Mesothelial cell of epicardium (in vitro differentiated cells): Measurements from ENCODE around the gene PHF21B. TPM values are rescaled to one million over a fixed set of nuclear protein-coding genes. Genes with fewer than 3 reads are reported as not detected.
"Not testable (repeated sequence)": the region's sequence is repeated elsewhere in the genome, so short reads cannot be mapped to it uniquely, and the experiment has no call there.

Source experiments
- DNase-seq, 2 experiments: peaks; one replicate each; pipeline ENCODE4 v3.0.0; 2021; ENCODE audit warnings: low spot score in 2 of 2; ENCODE audit not compliant: unreplicated experiment in 2 of 2
- H3K27ac Mint-ChIP-seq: 2 replicates; pipeline ENCODE4 v1.8.0; 2021; ENCODE audit warnings: mixed read lengths
- H3K27me3 Mint-ChIP-seq: 2 replicates; pipeline ENCODE4 v1.8.0; 2021; ENCODE audit warnings: low read depth, mixed read lengths
- H3K36me3 Mint-ChIP-seq: 2 replicates; pipeline ENCODE4 v1.8.0; 2021; ENCODE audit warnings: mixed read lengths
- H3K4me1 Mint-ChIP-seq: 2 replicates; pipeline ENCODE4 v1.8.0; 2021; ENCODE audit warnings: mixed read lengths
- H3K4me3 Mint-ChIP-seq: 2 replicates; pipeline ENCODE4 v1.8.0; 2021; ENCODE audit warnings: mild to moderate bottlenecking, moderate library complexity, mixed read lengths
- H3K9me3 Mint-ChIP-seq: 2 replicates; pipeline ENCODE4 v1.8.0; 2021; ENCODE audit warnings: mixed read lengths
- CTCF ChIP-seq: fragments of 200-600 bp; sonication (generic); IDR thresholded peaks from one replicate; pipeline ENCODE4 v1.5.0; 2021; ENCODE audit warnings: antibody characterized with exemption; ENCODE audit not compliant: unreplicated experiment
- total RNA-seq: library from RNA; stranded (reverse); gene quantifications from 3 replicates; pipeline ENCODE4 v1.2.1, GENCODE V29; 2021

The PHF21B gene
- total RNA-seq, 1 donor from 2014 or later: 8.6 TPM

GRCh38 chr22:44926491-44927415 is 83.1 kb downstream of the PHF21B start:
- no peak for DNase-seq
- H3K4me3 Mint-ChIP-seq: no peak overlapping the region
- H3K27ac Mint-ChIP-seq: no peak overlapping the region
- H3K9me3 Mint-ChIP-seq: peaks cover 10% of the 10 kb centered on the region
- TF ChIP-seq CTCF: no peak
- H3K36me3 Mint-ChIP-seq: no peaks in the 10 kb centered on the region
- peaks cover 78% of the 10 kb centered on the region for H3K27me3 Mint-ChIP-seq
- H3K4me1 Mint-ChIP-seq: peaks cover 20% of the 10 kb centered on the region

- Mint-ChIP-seq H3K36me3 (no peaks in the 10 kb centered on the region), H3K27ac (no peak overlapping the region), H3K9me3 (peaks cover 10% of the 10 kb centered on the region), H3K4me3 (no peak overlapping the region), H3K27me3 (peaks cover 74% of the 10 kb centered on the region), H3K4me1 (peaks cover 20% of the 10 kb centered on the region)
- no peak for TF ChIP-seq CTCF
- no peak for DNase-seq
These were observed 83.7 kb downstream of the PHF21B start for GRCh38 chr22:44926124-44926475.

GRCh38 chr22:44925465-44926123 is 84.2 kb downstream of the PHF21B start:
- no peaks in the 10 kb centered on the region for H3K36me3 Mint-ChIP-seq
- DNase-seq: no peak
- peaks cover 10% of the 10 kb centered on the region for H3K9me3 Mint-ChIP-seq
- no peak overlapping the region for H3K27ac Mint-ChIP-seq
- TF ChIP-seq CTCF: no peak
- H3K4me3 Mint-ChIP-seq: no peak overlapping the region
- H3K27me3 Mint-ChIP-seq: peaks cover 75% of the 10 kb centered on the region
- peaks cover 20% of the 10 kb centered on the region for H3K4me1 Mint-ChIP-seq

- H3K36me3 Mint-ChIP-seq: no peaks in the 10 kb centered on the region
- peaks cover 10% of the 10 kb centered on the region for H3K9me3 Mint-ChIP-seq
- peaks cover 17% of the 10 kb centered on the region for H3K4me1 Mint-ChIP-seq
- H3K4me3 Mint-ChIP-seq: no peak overlapping the region
- TF ChIP-seq CTCF: no peak
- H3K27ac Mint-ChIP-seq: no peak overlapping the region
- DNase-seq: peak in 1 of 2 experiments; percentile 1
- H3K27me3 Mint-ChIP-seq: peaks cover 75% of the 10 kb centered on the region
These were observed 85.1 kb downstream of the PHF21B start for GRCh38 chr22:44924710-44925109.

- Mint-ChIP-seq H3K36me3 (no peaks in the 10 kb centered on the region), H3K9me3 (peaks cover 10% of the 10 kb centered on the region), H3K27me3 (peaks cover 69% of the 10 kb centered on the region), H3K27ac (no peak overlapping the region), H3K4me1 (peaks cover 11% of the 10 kb centered on the region), H3K4me3 (no peak overlapping the region)
- no peak for DNase-seq
- TF ChIP-seq CTCF: no peak
These were observed 85.7 kb downstream of the PHF21B start for GRCh38 chr22:44924098-44924497.

- not testable (repeated sequence) for H3K4me3 Mint-ChIP-seq, H3K36me3 Mint-ChIP-seq, H3K27ac Mint-ChIP-seq, H3K4me1 Mint-ChIP-seq, DNase-seq
- Mint-ChIP-seq H3K27me3 (peaks cover 50% of the 10 kb centered on the region), H3K9me3 (peaks cover 10% of the 10 kb centered on the region)
These were observed 88.0 kb downstream of the PHF21B start for GRCh38 chr22:44921766-44922165.
